ENCODE results near the gene BHLHA9. TPM values are rescaled to one million over a fixed set of nuclear protein-coding genes. Genes with fewer than 3 reads are reported as not detected.

BHLHA9 gene
- total RNA-seq, 1 experiment from 2014 or later = not detected

- Mint-ChIP-seq H3K9me3 (no peaks in the 10 kb centered on the region), H3K27me3 (ENCODE audit: low read depth) (peaks cover 2% of the 10 kb centered on the region; the same call in 1 of the 2 replicates), H3K36me3 (no peaks in the 10 kb centered on the region), H3K4me1 (no peaks in the 10 kb centered on the region), H3K4me3 (no peak overlapping the region), H3K27ac (no peak overlapping the region)
- ChIA-PET CTCF (interaction anchor here (0.7 to 2.0 kb wide), 6 partner anchors 9 to 218 kb away, joined by 3 to 8 read pairs (median 4); no protein-coding TSS in a partner anchor), POLR2A (no interaction called here)
- DNase-seq (ENCODE audit: low spot score) = no peak
- ATAC-seq = no peak
- TF ChIP-seq ETV6 (CRISPR knock-in tag; IDR thresholded peaks at IDR 0.05) = no peak
- no peak for TF ChIP-seq ZNF512 (CRISPR knock-in tag; IDR thresholded peaks at IDR 0.05; ENCODE audit: borderline replicate concordance)
- TF ChIP-seq ZNF423 (CRISPR knock-in tag; IDR thresholded peaks at IDR 0.05) = no peak
- no peak for TF ChIP-seq FOXP4 (CRISPR knock-in tag; IDR thresholded peaks at IDR 0.05)
- no peak for TF ChIP-seq ZNF317 (CRISPR knock-in tag; IDR thresholded peaks at IDR 0.05; ENCODE audit: borderline replicate concordance, low read depth)
- TF ChIP-seq USF2 (CRISPR knock-in tag; IDR thresholded peaks at IDR 0.05) = no peak
Observed at GRCh38 chr17:1315409-1315808, 45.2 kb downstream of the BHLHA9 start.

GRCh38 chr17:1315891-1316403 is 45.7 kb downstream of the BHLHA9 start:
- Mint-ChIP-seq H3K4me3 (no peak overlapping the region), H3K36me3 (no peaks in the 10 kb centered on the region), H3K27me3 (ENCODE audit: low read depth) (peaks cover 4% of the 10 kb centered on the region; the same call in 1 of the 2 replicates), H3K4me1 (no peaks in the 10 kb centered on the region), H3K27ac (no peak overlapping the region), H3K9me3 (no peaks in the 10 kb centered on the region)
- ChIA-PET POLR2A (no interaction called here), CTCF (interaction anchor here (1.1 to 2.0 kb wide), 5 partner anchors 17 to 56 kb away, joined by 3 to 8 read pairs (median 5); no protein-coding TSS in a partner anchor)
- DNase-seq (ENCODE audit: low spot score) (no peak), ATAC-seq (no peak)
- TF ChIP-seq ZNF121 (CRISPR knock-in tag; IDR thresholded peaks at IDR 0.05) (no peak), STAT6 (CRISPR knock-in tag; conservative IDR thresholded peaks at IDR 0.05; ENCODE audit: low read depth) (no peak), ATF3 (CRISPR knock-in tag; conservative IDR thresholded peaks at IDR 0.05) (no peak), HMGXB4 (CRISPR knock-in tag; IDR thresholded peaks at IDR 0.05) (no peak), EMX1 (CRISPR knock-in tag; IDR thresholded peaks at IDR 0.05) (no peak), KAT7 (CRISPR knock-in tag; IDR thresholded peaks at IDR 0.05; ENCODE audit: borderline replicate concordance) (no peak), ZSCAN18 (CRISPR knock-in tag; IDR thresholded peaks at IDR 0.05) (no peak), ZNF671 (CRISPR knock-in tag; IDR thresholded peaks at IDR 0.05) (no peak), FOXK1 (CRISPR knock-in tag; IDR thresholded peaks at IDR 0.05) (no peak), RELA (CRISPR knock-in tag; IDR thresholded peaks at IDR 0.05; ENCODE audit: borderline replicate concordance) (no peak), ERG (CRISPR knock-in tag; IDR thresholded peaks at IDR 0.05) (no peak), CBFB (CRISPR knock-in tag; IDR thresholded peaks at IDR 0.05; ENCODE audit: low read depth) (no peak), TEAD4 (CRISPR knock-in tag; IDR thresholded peaks at IDR 0.05) (no peak)

Measured in WTC11 (cell line).